Breast epithelium (tissue), 3 donors: ENCODE results near the gene IPCEF1.
"Not testable (repeated sequence)": the region's sequence is repeated elsewhere in the genome, so short reads cannot be mapped to it uniquely, and the experiment has no call there.

ENCODE experiments used
- CTCF ChIP-seq, 3 donors: fragments of 450-650 bp; IDR thresholded peaks; one replicate each; pipeline ENCODE4 v1.5.1; 2016 to 2017; ENCODE audit warnings: antibody characterized with exemption in 3 of 3, mild to moderate bottlenecking in 3 of 3, moderate library complexity in 3 of 3
- POLR2A ChIP-seq: fragments of 450-650 bp; IDR thresholded peaks from one replicate; pipeline ENCODE4 v1.6.1; 2016; ENCODE audit warnings: antibody characterized with exemption, mild to moderate bottlenecking, moderate library complexity
- POLR2AphosphoS5 ChIP-seq, 3 donors: sonication (generic); formaldehyde crosslinking; IDR thresholded peaks; one replicate each; pipeline ENCODE4 v1.6.1; 2017; ENCODE audit warnings: antibody characterized with exemption in 3 of 3

GRCh38 chr6:154303642-154304041, 53.0 kb downstream of the IPCEF1 start:
- not testable (repeated sequence) for TF ChIP-seq CTCF (IDR thresholded peaks at IDR 0.05); POLR2AphosphoS5 (IDR thresholded peaks at IDR 0.05); POLR2A
